MM.1S (cell line): ENCODE results near the gene DENND1A.

ENCODE experiments used
- DNase-seq: peaks from one replicate; pipeline ENCODE4 v3.0.0-alpha.2; 2015
- H2AFZ ChIP-seq: fragments of 300-600 bp; sonication (generic); 2 replicates; pipeline ENCODE4 v1.6.0; 2016; ENCODE audit warnings: antibody characterized with exemption, low read length
- H3F3A ChIP-seq: fragments of 300-600 bp; sonication (generic); 2 replicates; pipeline ENCODE4 v1.6.1; 2016; ENCODE audit warnings: mild to moderate bottlenecking, antibody characterized with exemption, low read length, moderate library complexity, mixed read lengths; ENCODE audit not compliant: insufficient read depth
- H3K27ac ChIP-seq: fragments of 300-600 bp; sonication (generic); 2 replicates; pipeline ENCODE4 v1.5.1; 2016; ENCODE audit warnings: mild to moderate bottlenecking, low read length
- H3K27me3 ChIP-seq: fragments of 300-600 bp; sonication (generic); replicated peaks from 2 replicates; pipeline ENCODE4 v1.6.0; 2016; ENCODE audit warnings: low read length; ENCODE audit not compliant: insufficient read depth
- H3K36me3 ChIP-seq: fragments of 300-600 bp; sonication (generic); replicated peaks from 2 replicates; pipeline ENCODE4 v1.6.1; 2016; ENCODE audit warnings: mild to moderate bottlenecking, low read length, mixed read lengths; ENCODE audit not compliant: insufficient read depth
- H3K4me1 ChIP-seq: fragments of 300-600 bp; sonication (generic); 2 replicates; pipeline ENCODE4 v1.6.1; 2016; ENCODE audit warnings: low read length, mixed read lengths
- H3K4me2 ChIP-seq: fragments of 300-600 bp; sonication (generic); 2 replicates; pipeline ENCODE4 v1.6.0; 2016; ENCODE audit warnings: low read depth, low read length
- H3K4me3 ChIP-seq: fragments of 300-600 bp; sonication (generic); 2 replicates; pipeline ENCODE4 v1.5.1; 2016; ENCODE audit warnings: low read length, mixed read lengths
- H3K79me2 ChIP-seq: fragments of 300-600 bp; sonication (generic); 2 replicates; pipeline ENCODE4 v1.6.1; 2016; ENCODE audit warnings: mixed run types, low read length, mixed read lengths
- H3K9ac ChIP-seq: fragments of 300-600 bp; sonication (generic); 2 replicates; pipeline ENCODE4 v1.6.1; 2016; ENCODE audit warnings: low read length, mixed read lengths
- H3K9me2 ChIP-seq: fragments of 300-600 bp; sonication (generic); replicated peaks from 2 replicates; pipeline ENCODE4 v1.6.1; 2016; ENCODE audit warnings: mild to moderate bottlenecking, low read length, mixed read lengths; ENCODE audit not compliant: insufficient read depth
- H3K9me3 ChIP-seq: fragments of 300-600 bp; sonication (generic); replicated peaks from 2 replicates; pipeline ENCODE4 v1.6.1; 2016; ENCODE audit warnings: mild to moderate bottlenecking, low read length, mixed read lengths; ENCODE audit not compliant: insufficient read depth
- H4K20me1 ChIP-seq: fragments of 300-600 bp; sonication (generic); 2 replicates; pipeline ENCODE4 v1.6.1; 2016; ENCODE audit warnings: mild to moderate bottlenecking, low read length, moderate library complexity, mixed read lengths; ENCODE audit not compliant: insufficient read depth
- CTCF ChIP-seq: fragments of 300-600 bp; sonication (generic); IDR thresholded peaks from 2 replicates; pipeline ENCODE4 v1.5.1; 2016; ENCODE audit warnings: antibody characterized with exemption, low read length, mixed read lengths
- EZH2 ChIP-seq: fragments of 300-600 bp; sonication (generic); optimal IDR thresholded peaks from 2 replicates; pipeline ENCODE3; 2017; ENCODE audit warnings: low read depth, mild to moderate bottlenecking, antibody characterized with exemption, low read length, mixed read lengths
- EZH2phosphoT487 ChIP-seq: fragments of 300-600 bp; sonication (generic); IDR thresholded peaks from 2 replicates; pipeline ENCODE4 v1.6.1; 2018; ENCODE audit warnings: antibody characterized with exemption, low read length

DENND1A gene

GRCh38 chr9:123420592-123421111 lies 509.3 kb downstream of the DENND1A start:
- Histone ChIP-seq H4K20me1 (no peaks in the 10 kb centered on the region), H3K4me3 (no peak overlapping the region), H3K4me1 (no peaks in the 10 kb centered on the region), H2AFZ (no peak overlapping the region), H3K9me3 (no peaks in the 10 kb centered on the region), H3K27ac (no peak overlapping the region), H3F3A (no peaks in the 10 kb centered on the region), H3K4me2 (no peak overlapping the region), H3K79me2 (no peaks in the 10 kb centered on the region), H3K36me3 (no peaks in the 10 kb centered on the region), H3K27me3 (no peaks in the 10 kb centered on the region), H3K9me2 (no peaks in the 10 kb centered on the region), H3K9ac (no peak overlapping the region)
- TF ChIP-seq EZH2, result no peak
- TF ChIP-seq CTCF, result no peak
- no peak for TF ChIP-seq EZH2phosphoT487
- no peak for DNase-seq

GRCh38 chr9:123419721-123420591 lies 510.0 kb downstream of the DENND1A start:
- H3K4me3 ChIP-seq, result no peak overlapping the region
- no peak overlapping the region for H3K27ac ChIP-seq
- no peak for DNase-seq
- no peaks in the 10 kb centered on the region for H3K27me3 ChIP-seq
- H3F3A ChIP-seq, result no peaks in the 10 kb centered on the region
- no peaks in the 10 kb centered on the region for H3K4me1 ChIP-seq
- no peaks in the 10 kb centered on the region for H3K36me3 ChIP-seq
- no peak overlapping the region for H2AFZ ChIP-seq
- no peak overlapping the region for H3K4me2 ChIP-seq
- no peaks in the 10 kb centered on the region for H4K20me1 ChIP-seq
- no peaks in the 10 kb centered on the region for H3K79me2 ChIP-seq
- H3K9me2 ChIP-seq, result no peaks in the 10 kb centered on the region
- no peak overlapping the region for H3K9ac ChIP-seq
- TF ChIP-seq EZH2phosphoT487, result no peak
- TF ChIP-seq EZH2, result no peak
- no peak for TF ChIP-seq CTCF
- no peaks in the 10 kb centered on the region for H3K9me3 ChIP-seq

GRCh38 chr9:123419091-123419490 lies 510.8 kb downstream of the DENND1A start:
- Histone ChIP-seq H3F3A (no peaks in the 10 kb centered on the region), H3K4me2 (no peak overlapping the region), H3K27ac (no peak overlapping the region), H3K9me2 (no peaks in the 10 kb centered on the region), H4K20me1 (no peaks in the 10 kb centered on the region), H3K9ac (no peak overlapping the region), H3K36me3 (no peaks in the 10 kb centered on the region), H3K79me2 (no peaks in the 10 kb centered on the region), H3K27me3 (no peaks in the 10 kb centered on the region), H2AFZ (no peak overlapping the region), H3K4me3 (no peak overlapping the region), H3K4me1 (no peaks in the 10 kb centered on the region), H3K9me3 (no peaks in the 10 kb centered on the region)
- TF ChIP-seq CTCF (no peak), EZH2 (no peak), EZH2phosphoT487 (no peak)
- DNase-seq, result no peak
